Bronchial epithelial cell (primary cell): ENCODE data around the gene RHBDD3. TPM values are rescaled to one million over a fixed set of nuclear protein-coding genes. Genes with fewer than 3 reads are reported as not detected.

ENCODE experiments used
- DNase-seq: peaks from one replicate; pipeline ENCODE4 v3.0.0-alpha.2; 2010; ENCODE audit warnings: low read depth
- FAIRE-seq: peaks from 2 replicates; lab custom pipeline; 2011; peaks lifted over from hg19 to GRCh38; lab: Jason Lieb, UNC
- H3K27me3 ChIP-seq: 2 replicates; pipeline ENCODE4 v1.5.1; 2011; ENCODE audit warnings: low read length; ENCODE audit not compliant: control insufficient read depth, insufficient read depth
- H3K36me3 ChIP-seq: 2 replicates; pipeline ENCODE4 v1.5.1; 2011; ENCODE audit warnings: low read length; ENCODE audit not compliant: control insufficient read depth, insufficient read depth
- H3K4me3 ChIP-seq: 2 replicates; pipeline ENCODE4 v1.5.1; 2011; ENCODE audit warnings: mild to moderate bottlenecking, low read depth, low read length, control low read depth
- CTCF ChIP-seq: IDR thresholded peaks from 2 replicates; pipeline ENCODE4 v1.5.1; 2011; ENCODE audit warnings: mild to moderate bottlenecking, moderate library complexity, low read length, control low read depth, inconsistent platforms; ENCODE audit not compliant: insufficient read depth, severe bottlenecking
- total RNA-seq: library from RNA; depleted of rRNA; stranded (reverse); fragments of >200 nt; gene quantifications from 2 replicates; pipeline ENCODE4 v1.2.1, GENCODE V29; 2014

RHBDD3 gene
- total RNA-seq, 1 donor from 2014 or later, result 21.6 TPM

- H3K4me3 ChIP-seq, result no peak overlapping the region
- H3K36me3 ChIP-seq, result peaks cover 28% of the 10 kb centered on the region
- DNase-seq (no peak), FAIRE-seq (no peak)
- H3K27me3 ChIP-seq, result no peaks in the 10 kb centered on the region
- TF ChIP-seq CTCF, result no peak
These were observed 24.6 kb upstream of the RHBDD3 start for GRCh38 chr22:29292379-29292778.

GRCh38 chr22:29291215-29291614 lies 23.4 kb upstream of the RHBDD3 start:
- no peak for TF ChIP-seq CTCF
- FAIRE-seq, result no peak
- Histone ChIP-seq H3K4me3 (no peak overlapping the region), H3K27me3 (no peaks in the 10 kb centered on the region), H3K36me3 (peaks cover 27% of the 10 kb centered on the region)
- DNase-seq, result no peak

GRCh38 chr22:29290061-29290460 lies 22.3 kb upstream of the RHBDD3 start:
- FAIRE-seq (no peak), DNase-seq (no peak)
- TF ChIP-seq CTCF, result no peak
- H3K36me3 ChIP-seq, result peaks cover 25% of the 10 kb centered on the region
- H3K4me3 ChIP-seq, result no peak overlapping the region
- no peaks in the 10 kb centered on the region for H3K27me3 ChIP-seq

GRCh38 chr22:29288837-29289236 lies 21.1 kb upstream of the RHBDD3 start:
- no peaks in the 10 kb centered on the region for H3K27me3 ChIP-seq
- DNase-seq (no peak), FAIRE-seq (no peak)
- H3K36me3 ChIP-seq, result peaks cover 31% of the 10 kb centered on the region
- H3K4me3 ChIP-seq, result no peak overlapping the region
- TF ChIP-seq CTCF, result no peak

GRCh38 chr22:29284196-29284595 lies 16.4 kb upstream of the RHBDD3 start:
- FAIRE-seq (no peak), DNase-seq (no peak)
- no peak overlapping the region for H3K4me3 ChIP-seq
- H3K36me3 ChIP-seq, result peaks cover 29% of the 10 kb centered on the region
- no peak for TF ChIP-seq CTCF
- no peaks in the 10 kb centered on the region for H3K27me3 ChIP-seq

GRCh38 chr22:29277927-29278326 lies 10.1 kb upstream of the RHBDD3 start:
- FAIRE-seq, result no peak
- no peak for TF ChIP-seq CTCF
- H3K36me3 ChIP-seq, result peaks cover 20% of the 10 kb centered on the region
- no peak overlapping the region for H3K4me3 ChIP-seq
- H3K27me3 ChIP-seq, result no peaks in the 10 kb centered on the region
- DNase-seq, result no peak
